ENCODE data around the gene GTF3C5.
"Not testable (repeated sequence)": the region's sequence is repeated elsewhere in the genome, so short reads cannot be mapped to it uniquely, and the experiment has no call there.

The GTF3C5 gene

DNA sequence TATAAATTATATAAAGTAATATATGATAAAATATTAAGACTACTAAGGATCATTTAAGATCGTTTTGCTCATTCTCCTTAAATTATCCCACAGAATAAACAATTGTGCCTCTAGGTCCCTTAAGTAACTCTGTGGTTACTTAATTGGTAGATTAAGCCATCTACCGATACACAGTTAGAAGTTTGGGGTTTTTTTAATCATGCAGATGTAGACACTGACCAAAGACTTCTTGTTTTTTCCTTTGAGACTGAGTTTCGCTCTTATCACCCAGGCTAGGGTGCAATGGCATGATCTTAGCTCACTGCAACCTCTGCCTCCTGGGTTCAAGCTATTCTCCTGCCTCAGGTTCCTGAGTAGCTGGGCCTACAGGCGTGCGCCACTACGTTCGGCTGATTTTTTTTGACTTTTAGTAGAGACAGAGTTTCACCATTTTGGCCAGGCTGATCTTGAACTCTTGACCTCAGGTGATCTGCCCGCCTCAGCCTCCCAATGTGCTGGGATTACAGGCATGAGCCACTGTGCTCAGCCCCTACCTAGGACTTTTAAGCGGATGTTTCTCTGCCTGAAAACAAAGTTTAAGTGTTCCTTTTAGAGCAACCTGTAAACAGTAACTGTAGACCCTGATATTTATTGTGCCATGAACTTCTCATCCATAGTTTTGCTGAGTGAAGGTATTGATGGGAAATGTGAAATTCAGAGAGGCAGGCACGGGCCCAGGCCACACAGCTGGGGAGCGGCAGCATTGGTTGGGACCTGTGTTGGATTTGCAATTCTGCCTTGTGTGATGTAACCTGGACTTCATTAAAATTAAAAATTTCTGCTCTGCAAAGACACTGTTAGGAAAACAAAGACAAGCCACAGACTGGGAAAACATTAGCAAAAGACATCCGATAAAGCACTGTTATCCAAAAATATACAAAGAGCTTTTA is 42.6 kb downstream of the GTF3C5 start:
- no peak for DNase-seq

DNA sequence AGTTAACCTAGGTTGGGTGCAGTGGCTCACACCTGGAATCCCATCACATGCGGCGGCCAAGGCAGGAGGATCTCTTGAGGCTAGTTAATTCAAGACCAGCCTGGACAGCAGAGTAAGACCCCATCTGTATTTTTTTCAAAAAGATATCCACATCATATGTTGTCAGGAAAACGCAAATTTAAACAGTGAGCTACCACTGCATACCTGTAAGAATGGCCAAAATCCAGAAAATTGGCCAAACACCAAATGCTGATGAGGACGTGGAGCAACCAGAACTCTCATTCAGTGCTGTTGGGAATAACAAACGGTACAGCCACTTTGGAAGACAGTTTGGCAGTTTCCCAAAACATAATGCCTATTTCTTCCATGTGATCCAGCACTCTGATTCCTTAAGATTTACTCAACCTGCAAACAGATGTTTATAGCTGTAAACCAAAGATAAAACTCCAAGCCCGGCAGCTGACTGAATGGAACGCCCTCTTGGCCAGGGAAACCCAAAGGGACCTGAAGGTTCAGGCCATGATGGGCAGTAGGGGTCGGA is 43.4 kb downstream of the GTF3C5 start:
- no peak for DNase-seq

DNA sequence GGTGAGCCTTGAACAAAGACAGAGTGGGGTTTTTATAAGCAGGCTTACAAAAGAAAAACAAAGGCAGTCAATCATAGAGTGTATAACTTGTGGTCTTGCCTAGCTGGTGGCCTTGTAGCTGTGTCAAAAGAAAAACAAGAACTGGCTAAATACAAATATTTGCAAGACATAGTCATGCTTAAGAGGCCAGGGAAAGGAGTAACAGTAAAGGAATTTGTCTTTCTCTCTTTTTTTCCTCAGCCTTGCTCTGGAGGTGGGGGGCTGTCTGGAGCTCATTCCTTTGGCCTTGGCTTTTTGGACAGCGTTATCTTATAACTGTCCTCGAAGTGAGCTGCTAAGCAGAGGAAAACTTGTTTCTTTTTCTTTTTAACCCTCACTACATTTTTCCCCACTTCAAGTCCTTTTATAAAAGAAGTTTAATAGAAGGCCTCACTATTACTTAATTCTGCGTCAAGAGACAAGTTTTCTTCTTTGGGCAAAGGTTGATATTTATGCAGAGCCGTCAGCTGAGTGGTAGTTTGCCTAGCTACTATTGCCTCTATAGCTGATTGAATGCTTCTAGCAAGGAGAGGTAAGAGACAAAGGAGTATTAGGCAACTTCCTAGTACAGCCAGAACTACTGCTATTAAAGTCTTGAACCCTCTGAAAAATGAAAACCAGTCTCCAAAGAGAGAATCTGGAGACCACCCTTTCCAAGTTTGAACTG is 45.3 kb downstream of the GTF3C5 start:
- DNase-seq, result no peak

DNA sequence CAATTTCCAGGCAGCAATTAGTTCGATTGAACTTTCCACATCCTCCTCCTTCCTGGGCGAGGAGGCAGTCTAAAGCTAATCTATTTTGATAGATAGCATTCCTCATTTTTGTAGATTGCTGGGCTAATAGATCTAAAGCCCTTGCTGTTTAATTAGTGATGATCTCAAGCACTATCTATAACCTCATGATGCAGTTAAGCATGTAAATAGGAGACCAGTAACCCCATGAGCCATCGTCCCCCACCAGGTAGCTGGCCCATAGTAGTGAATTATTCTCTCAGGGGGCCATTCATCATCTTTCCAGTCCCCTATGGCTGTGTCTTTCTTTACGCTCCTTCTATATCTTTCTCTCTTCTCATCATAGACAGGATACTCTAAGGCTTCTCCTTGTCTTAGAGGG is 45.9 kb downstream of the GTF3C5 start:
- no peak for DNase-seq

DNA sequence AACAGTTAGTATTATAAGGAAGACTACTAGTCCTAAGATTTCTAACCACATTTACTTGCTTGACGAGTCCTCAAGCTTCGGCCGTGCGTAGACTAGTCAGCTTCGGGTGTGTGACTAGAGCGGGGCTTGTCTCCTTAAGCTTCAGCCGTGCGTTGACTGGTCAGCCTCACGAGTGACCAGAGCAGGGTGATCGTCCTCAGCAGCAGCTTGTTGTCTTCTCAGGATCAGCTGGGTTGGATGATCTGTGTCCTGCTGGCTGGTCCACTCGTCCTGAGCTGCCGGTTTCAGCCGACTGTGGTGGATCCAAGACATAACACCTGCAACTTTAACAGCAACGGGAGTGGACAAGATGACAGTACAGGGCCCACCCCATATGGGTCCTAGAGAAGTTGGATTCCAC is 47.7 kb downstream of the GTF3C5 start:
- no peak for DNase-seq

DNA sequence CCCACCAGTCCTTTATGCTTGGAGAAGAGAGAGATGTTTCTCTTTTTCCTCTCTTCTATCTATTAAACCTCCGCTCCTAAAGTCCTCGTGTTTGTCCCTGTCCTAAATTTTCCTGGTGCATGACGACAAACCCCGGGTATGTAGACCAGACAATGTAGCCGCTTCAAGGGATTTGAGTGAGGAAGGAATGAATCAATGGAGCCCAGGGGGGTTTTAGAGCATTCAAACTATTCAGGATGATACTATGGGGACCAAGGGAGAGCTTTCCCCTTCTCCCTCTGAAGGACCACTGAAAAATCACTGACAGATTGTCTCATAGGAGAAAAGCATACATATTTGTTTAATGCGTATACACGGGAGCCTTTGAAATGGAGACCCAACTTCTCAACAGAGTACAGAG is 49.4 kb downstream of the GTF3C5 start:
- DNase-seq, result no peak

DNA sequence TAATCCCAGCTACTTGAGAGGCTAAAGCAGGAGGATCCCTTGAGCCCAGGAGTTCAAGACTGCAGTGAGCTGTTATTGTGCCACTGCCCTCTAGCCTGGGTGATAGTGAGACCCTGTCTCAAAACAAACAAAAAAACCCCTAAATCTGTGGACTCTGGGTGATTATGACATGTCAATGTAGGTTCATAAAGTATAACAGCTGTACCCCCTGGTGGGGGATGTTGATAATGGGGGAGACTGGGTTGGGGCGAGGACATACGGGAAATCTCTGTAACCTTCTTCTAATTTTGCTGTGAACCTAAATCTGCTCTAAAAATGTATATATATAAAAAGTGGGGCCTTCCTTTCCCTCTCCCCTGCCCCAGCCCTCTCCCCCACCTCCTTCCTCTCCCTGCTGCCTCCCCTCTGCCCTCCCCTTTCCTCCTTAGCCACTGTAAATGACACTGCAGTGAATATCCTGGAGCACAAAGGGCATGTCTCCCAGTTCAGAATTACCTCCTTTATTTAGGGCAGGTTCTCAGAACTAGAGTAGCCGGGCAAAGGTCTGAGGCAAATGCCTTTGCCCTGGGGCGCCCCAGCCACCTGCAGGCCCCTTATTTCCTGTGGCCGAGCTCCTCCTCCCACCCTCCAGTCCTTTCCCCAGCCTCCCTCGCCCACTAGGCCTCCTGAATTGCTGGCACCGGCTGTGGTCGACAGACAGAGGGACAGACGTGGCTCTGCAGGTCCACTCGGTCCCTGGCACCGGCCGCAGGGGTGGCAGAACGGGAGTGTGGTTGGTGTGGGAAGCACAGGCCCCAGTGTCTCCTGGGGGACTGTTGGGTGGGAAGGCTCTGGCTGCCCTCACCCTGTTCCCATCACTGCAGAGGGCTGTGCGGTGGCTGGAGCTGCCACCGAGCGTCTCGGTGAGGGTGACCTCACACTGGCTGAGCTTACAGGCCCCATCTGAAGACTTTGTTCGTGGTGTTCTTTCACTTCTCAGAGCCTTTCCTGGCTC is 50.3 kb downstream of the GTF3C5 start:
- DNase-seq, result not testable (repeated sequence)

DNA sequence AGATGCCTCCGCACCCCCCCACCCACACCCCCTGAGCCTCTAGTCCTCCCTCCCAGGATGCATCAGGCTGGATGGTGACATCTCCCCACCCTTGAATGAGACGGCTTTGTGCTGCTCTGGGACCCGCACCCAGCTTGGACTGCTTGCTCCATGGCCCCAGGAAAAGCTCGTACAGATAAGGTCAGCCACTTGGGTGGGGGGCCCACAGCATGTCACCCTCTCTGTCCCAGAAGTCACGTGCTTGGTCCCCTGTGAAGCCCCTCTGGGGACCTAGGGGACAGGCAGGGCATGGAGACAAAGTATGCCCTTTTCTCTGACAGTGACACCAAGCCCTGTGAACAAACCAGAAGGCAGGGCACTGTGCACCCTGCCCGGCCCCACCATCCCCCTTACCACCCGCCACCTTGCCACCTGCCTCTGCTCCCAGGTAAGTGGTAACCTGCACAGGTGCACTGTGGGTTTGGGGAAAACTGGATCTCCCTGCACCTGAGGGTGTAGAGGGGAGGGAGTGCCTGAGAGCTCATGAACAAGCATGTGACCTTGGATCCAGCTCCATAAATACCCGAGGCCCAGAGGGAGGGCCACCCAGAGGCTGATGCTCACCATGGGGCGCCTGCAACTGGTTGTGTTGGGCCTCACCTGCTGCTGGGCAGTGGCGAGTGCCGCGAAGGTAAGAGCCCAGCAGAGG is 51.3 kb downstream of the GTF3C5 start:
- not testable (repeated sequence) for DNase-seq

DNA sequence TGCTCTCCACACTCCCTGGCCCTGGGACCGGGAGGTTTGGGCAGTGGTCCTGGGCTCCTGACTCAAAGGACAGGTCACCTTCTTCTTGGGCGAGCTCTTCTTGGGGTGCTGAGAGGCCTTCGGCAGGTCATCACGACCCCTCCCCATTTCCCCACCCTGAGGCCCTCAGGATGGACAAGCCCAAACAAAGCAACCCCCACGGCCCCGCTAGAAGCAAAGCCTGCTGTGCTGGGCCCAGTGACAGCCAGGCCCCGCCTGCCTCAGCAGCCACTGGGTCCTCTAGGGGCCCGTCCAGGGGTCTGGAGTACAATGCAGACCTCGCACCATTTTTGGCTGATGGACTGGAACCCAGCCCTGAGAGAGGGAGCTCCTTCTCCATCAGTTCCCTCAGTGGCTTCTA is 52.9 kb downstream of the GTF3C5 start:
- not testable (repeated sequence) for DNase-seq

DNA sequence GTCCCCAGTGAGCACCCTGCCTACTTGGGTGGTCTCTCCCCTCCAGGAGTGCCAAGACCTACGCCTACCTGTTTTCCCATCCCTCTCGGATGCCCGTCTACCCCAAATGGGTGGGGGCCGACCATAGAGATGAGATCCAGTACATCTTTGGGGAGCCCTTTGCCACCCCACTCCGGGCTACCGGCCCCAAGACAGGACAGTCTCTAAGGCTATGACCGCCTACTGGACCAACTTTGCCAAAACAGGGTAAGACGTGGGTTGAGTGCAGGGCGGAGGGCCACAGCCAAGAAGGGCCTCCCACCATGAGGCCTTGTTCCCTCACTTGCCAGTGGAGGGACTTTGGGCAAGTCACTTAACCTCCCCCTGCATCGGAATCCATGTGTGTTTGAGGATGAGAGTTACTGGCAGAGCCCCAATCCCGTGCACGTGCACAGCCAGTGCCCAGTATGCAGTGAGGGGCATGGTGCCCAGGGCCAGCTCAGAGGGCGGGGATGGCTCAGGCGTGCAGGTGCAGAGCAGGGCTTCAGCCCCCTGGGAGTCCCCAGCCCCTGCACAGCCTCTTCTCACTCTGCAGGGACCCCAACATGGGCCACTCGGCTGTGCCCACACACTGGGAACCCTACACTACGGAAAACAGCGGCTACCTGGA is 55.5 kb downstream of the GTF3C5 start:
- not testable (repeated sequence) for DNase-seq

DNA sequence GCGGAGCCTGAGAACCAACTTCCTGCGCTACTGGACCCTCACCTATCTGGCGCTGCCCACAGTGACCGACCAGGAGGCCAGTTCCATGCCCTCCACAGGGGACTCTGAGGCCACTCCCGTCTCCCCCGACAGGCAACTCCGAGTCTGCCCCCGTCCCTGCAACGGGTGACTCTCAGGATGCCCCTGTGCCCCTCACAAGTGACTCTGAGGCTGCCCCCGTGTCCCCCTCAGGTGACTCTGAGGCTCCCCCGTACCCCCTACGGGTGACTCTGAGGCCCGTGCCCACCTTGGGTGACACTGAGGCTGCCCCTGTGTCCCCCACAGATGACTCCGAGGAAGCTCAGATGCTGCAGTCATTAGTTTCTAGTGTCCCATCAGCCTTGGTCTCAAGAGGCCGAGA is 56.1 kb downstream of the GTF3C5 start:
- no peak for DNase-seq

DNA sequence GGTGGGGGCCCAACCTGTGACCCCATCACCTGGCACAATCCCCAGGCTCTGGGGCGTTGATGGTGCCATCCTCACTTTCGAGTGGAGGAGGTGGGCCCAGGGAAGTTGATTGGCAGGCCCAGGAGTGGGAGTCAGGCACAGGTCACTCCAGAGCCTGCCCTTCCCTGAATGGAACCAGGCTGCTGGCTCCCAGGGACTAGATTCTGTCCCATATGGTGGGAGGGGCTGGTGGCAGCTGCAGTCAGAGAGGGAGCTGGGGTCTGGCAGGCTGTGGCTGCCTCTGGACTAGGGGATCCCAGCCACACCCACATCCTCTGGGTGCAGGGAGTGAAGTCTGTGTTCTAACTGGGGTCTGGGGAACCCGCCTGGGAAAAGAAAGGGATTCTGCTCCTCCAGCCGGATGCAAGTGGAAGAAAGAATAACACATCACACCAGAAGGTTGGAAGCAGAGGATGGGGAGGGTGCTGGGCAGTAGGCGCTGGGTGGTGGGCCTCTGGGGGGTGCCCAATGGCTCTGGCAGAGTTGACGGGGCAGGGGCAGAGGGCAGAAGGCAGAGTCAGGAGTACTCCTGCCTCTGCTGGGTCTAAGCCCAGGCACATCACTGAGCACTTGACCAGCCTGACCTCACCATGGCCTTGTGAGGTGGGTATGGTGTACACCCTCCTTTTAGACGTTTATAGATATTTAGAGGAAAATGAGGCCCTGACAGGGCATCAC is 56.8 kb downstream of the GTF3C5 start:
- no peak for DNase-seq

DNA sequence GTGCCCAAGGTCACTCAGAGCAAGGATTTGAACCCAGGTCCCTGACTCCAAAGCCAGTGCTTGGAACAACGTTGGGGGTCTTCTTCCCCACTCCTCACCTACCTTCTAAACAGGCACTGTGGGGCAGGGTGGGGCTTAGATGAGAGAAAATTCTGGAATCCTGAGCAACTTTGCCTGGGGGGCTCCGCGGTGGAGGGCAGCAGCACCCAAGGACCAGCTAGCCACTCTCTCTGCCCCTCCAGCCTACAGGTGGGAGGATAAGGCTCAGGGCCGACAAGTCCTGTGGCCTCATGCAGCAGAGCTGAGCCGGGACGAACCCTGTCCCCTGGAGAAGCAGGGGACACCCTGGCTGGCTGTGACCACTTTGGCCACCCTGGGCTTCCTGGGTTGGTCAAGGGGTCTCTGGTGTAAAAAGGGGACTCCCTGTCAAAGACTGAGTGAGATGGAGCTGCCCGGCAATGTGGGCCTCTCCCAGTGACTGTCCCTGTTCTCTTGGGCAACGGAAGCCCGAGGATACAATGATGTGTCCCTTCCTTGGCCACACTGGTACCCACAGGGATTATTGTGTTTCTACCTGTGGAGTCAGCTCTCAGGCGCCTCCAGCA is 57.5 kb downstream of the GTF3C5 start:
- DNase-seq, result no peak

DNA sequence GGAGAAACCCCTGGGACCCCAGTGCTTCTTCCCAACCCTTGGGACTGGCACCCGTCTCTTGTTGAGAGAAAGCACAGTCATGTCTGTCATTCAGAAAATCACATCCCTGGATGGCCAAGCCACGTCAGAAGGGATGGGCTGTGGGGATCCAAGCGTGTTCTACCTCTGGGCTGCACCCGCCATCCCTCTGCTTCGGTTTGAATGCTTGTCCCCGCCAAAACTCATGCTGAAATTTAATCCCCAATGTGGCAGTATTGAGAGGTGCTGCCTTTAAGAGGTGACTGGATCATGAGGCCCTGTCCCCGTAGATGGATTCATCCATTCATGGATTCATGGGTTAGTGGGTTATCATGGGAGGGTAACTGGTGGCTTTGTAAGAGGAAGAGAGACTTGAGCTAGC is 58.0 kb downstream of the GTF3C5 start:
- no peak for DNase-seq

DNA sequence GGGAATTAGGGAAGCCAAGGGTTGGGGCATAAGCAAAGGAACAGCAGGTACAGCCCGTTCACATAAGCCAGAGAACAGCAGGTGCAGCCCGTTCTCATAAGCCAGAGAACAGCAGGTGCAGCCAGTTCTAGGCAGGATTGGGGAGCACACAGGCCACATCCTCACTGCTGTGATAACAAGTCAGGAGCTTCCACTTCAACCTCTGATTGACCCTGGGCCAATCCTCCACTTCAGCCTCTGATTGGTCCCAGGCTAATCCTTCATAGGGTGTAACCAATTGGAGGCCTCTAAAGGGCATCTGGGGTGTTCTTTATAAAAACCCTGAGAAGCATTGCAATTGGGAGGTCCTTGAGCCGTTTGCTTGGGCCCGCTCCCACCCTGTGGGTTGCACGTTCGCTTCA is 58.5 kb downstream of the GTF3C5 start:
- DNase-seq, result no peak

DNA sequence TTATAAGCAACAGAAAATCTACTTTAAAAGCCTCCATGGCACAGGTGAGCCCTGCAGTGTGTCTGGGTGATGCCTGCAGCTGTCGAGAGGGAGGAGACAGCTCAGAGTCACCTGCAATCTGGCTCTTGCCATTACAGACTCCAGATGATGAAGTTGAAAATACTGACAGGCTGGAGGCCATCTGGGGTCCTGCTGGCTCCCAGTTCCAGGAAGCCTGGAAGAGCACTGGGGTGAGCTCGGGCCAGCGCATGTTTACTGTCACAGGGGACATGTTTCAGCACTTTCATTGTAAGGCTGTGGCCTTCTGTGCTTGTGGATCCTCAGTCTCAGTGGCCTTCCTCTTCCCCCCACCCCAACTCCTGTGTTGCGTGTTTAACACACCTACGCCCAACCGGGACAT is 59.4 kb downstream of the GTF3C5 start:
- no peak for DNase-seq

DNA sequence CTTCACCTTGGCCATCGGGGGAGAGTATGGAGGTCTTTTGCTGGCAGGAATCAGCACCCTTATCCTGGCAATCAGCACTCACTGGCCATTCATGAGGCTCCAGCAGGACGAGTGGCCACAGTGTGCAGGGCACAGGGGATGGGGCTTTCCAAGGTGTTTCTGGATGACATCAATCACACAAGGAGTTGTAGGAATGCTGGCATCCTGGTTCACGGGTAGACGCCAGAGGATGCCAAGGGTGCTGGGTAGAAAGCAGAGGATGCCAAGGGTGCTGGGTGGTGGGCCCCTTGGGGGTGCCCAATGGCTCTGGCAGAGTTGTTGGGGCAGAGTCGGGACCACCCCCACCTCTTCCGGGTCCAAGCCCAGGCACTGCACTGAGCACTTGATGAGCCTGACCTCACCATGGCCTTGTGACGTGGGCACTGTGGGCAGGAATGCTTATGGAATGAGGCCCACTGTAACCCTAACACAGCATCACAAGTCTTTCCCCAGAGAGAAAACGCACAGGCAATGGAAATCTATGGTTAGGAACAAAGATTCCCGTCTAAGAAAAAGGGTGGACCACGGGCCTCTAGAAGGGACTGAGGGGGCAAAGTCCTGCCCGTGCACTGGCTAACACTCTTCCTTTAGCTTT is 60.1 kb downstream of the GTF3C5 start:
- DNase-seq, result no peak

DNA sequence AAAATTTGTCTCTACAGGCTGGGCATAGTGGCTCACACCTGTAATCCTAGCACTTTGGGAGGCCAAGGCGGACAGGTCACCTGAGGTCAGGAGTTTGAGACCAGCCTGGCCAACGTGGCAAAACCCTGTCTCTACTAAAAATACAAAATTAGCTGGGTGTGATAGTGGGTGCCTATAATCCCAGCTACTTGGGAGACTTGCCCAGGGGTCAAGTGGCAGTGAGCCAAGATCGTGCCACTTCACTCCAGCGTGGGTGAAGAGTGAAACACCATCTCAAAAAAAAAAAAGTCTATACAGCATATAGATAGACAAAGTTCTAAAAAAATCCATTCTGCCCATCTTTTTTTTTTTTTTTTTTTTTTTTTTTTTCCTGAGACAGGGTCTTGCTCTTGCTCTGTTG is 63.6 kb downstream of the GTF3C5 start:
- DNase-seq, result not testable (repeated sequence)

DNA sequence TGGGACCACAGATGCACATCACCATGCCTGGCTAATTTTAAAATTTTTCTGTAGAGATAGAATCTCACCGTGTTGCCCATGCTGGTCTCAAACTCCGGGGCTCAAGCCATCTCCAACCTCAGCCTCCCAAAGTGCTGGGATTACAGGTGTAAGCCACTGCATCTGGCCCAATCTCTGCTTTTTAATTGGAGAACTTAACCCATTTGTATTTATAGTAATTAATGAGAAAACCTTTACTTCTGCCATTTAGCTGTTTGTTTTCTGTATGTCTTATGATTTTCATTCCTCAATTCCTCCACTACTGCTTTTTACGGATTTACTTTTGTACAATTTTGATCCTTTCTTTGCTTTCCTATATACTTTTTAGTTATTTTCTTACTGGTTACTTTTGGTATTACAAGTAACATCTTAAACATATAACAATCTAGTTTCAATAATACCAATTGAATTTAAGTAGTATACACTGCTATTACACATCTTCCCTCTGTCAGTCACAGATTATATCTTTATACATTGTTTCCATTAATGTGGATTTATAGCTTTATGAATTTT is 64.1 kb downstream of the GTF3C5 start:
- no peak for DNase-seq
